SU-DHL-6 (cell line): Measurements from ENCODE around the gene KCNB1.

Source experiments
- CTCF ChIP-seq: fragments of 200-600 bp; sonication (generic); IDR thresholded peaks from one replicate; pipeline ENCODE4 v1.5.1; 2017; ENCODE audit warnings: antibody characterized with exemption, mild to moderate bottlenecking, low read length, moderate library complexity; ENCODE audit not compliant: insufficient read depth, poor library complexity, severe bottlenecking
- EZH2phosphoT487 ChIP-seq: fragments of 200-600 bp; sonication (generic), shearing (Covaris generic); conservative IDR thresholded peaks from 2 replicates; pipeline ENCODE4 v1.6.1; 2018; ENCODE audit warnings: mild to moderate bottlenecking, antibody characterized with exemption, low read length, moderate library complexity, mixed read lengths

GRCh38 chr20:49349694-49350252, 132.7 kb downstream of the KCNB1 start:
- TF ChIP-seq CTCF = no peak
- no peak for TF ChIP-seq EZH2phosphoT487
